Stimulated activated CD4-positive, alpha-beta T cell treated with anti-CD3 and anti-CD28 coated beads, Interleukin-2, amount 100 ng/mL, for 4 hours (primary cell): Measurements from ENCODE around the gene TMTC1.
"Not testable (repeated sequence)": the region's sequence is repeated elsewhere in the genome, so short reads cannot be mapped to it uniquely, and the experiment has no call there.

ENCODE experiments used
- DNase-seq: peaks from one replicate; pipeline ENCODE4 v3.0.0-alpha.2; 2020; ENCODE audit warnings: low read depth

Gene TMTC1

DNA sequence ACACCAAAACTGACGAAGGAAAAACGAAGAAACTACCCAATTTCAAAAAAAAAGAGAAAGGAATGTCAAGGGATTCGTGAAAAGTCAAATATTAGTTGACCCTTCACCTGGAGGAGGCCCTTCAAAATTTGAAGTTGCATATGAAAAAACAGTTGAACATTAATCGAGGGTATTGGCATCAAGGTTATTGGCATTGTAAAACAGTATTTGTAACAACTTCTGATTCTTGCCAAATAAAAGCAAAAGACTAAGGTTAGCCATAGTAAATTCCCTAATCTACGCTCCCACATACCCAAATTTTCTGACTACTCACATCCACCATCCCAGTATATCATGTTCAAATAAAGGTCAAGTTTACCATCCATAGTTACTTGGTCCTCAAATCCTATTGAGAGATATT, 118.6 kb downstream of the TMTC1 start:
- no peak for DNase-seq

DNA sequence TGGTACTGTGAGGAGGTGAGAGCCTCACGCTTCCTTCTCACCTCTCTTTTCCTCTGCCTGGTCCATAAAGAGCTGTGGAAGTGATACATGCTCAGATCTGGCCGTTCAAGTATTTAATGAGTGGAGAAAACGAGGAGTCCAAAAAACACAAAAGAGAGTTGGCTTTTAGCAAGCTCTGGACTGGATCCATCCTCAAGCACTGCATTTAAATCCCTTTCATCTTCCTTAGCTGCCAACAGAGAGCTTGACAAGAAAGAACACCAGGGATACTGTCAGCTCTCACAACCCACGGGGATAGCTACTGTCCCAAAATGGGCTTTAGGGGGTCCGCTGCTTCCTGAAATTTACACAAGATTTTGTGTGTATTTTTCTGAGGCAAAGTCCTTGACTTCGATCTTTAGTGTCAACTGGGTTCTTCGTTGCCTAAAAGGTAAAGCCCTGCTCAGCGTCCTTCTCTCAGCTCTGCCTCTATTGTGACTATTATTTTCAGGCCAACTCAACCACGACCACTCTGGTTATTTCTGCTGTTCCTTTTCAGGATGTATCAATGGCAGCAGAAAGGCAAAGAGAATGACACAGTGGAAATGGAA, 120.9 kb downstream of the TMTC1 start:
- DNase-seq: no peak

DNA sequence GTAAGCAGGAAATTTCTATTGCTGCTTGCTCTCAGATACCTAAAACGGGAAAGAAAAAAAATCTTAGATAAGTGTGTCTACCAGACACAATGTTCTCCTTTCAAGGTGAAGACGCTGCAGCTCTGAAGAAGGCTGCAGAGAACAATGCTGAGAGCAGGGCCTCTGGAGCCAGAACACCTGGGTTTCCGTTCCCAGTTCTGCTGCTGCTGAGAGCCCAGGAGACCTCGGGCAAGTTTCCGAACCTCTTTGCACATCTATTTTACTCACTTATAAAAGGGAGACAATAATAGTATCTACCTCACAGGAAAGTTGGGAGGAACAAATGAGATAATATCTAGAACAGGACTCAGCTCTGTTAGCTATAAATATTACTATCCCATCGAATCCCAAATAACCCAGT, 122.9 kb downstream of the TMTC1 start:
- DNase-seq: no peak

DNA sequence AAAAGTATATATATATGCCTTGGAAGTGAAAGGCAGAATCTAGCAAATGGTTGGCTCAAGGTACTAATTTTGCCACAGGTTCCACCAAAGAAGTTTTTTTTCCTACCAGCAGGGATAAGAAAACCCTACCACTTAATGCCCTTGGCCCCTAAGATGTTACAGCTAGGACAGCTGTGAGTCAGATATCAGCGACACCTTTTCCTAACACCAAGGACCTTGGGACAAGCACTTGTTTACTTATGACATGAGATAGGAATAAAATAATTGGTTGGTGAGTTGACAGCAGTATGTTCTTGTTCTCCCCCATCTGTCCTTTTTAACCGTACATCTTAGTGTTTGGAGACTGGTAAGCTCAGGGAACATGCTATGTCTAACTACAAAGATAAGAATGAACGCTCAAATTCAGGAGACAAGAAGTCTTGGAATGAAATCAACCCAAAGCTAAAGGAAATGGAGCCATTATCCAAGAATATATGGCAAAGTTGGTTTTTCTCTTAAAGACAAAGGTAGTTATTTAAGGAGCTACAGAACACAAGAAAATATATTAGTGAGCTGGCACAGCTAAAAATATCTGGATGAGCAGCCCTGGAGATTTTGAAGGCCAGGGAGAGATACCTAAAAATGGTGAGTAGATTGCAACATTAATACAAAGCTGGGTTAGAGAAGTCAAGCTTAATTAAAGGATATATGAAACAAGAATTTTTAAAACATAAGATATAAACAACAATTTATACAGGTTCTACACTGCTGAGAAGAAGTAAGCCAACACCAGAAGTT, 126.8 kb downstream of the TMTC1 start:
- DNase-seq: no peak

DNA sequence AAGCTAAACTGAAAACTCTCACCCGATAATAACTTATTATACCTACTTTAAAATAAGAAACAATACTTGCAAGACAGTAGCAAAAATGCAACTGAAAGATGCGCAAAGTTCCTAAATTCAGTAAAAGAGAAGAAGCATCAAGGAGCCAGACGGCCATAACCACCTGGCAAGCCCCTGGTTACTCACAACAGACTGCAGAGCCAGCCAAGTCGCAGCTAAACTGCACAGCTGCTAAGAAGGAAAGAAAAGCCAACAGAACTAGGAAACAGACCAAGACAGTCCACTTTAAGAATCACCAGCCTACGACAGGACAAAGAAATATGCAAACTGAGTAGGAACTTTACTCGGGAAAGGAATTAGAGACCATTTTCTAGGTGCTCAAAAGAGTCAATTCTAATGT, 127.9 kb downstream of the TMTC1 start:
- no peak for DNase-seq

DNA sequence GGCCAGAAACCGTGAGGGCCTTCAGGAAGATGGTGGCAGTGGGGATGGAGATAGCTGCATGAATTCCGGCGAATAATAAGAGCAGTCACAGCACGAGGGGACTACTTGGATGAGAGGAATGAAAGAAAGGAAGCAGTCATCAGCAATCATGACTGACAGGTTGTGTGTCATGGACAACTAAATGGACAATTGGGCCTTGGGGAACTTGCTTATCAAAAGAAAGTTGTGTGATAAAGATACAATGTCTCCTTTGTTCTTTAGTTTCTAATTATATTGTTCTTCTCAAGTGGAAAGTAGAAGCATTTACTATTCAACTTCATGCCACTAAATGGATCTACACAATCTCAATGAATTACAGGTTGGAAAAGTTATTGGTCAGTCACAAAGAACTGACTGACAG, 130.5 kb downstream of the TMTC1 start:
- DNase-seq: no peak

DNA sequence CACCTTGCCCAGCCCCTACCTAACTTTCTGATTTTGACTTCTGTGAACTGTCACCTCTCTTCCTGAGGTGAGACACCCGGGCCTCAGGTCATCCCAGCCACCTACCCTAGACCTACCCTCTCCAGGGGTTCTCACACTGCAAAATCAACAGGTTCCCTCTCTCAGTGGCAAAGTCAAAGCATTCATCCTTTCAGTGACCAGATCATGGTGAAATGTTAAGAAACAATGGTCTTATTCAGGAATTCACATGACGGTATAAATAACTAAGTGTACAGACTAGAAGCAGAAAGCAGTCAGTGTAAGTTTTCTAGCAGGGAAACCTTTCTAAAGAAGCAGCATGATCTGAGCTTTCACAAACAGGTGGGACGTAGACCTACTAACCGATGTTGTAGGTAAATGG, 133.4 kb downstream of the TMTC1 start:
- DNase-seq: no peak

DNA sequence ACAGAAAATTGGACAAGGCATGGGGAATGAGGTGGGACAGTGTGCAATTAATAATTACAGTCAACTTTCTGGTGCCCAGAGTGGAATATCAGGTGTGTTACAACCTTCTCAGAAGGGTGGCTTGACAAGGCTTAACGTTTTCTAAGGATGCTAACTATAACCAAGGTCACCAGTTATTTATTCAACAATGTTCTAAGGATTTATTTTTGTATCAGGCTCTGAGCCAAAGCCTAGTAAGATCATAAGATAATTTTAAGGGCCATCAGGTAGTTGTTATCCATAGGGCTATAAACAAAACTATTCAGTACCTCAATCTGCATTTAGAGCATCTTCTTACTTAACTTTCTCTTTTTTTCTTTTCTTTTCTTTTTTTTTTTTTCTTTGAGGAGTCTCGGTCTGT, 134.0 kb downstream of the TMTC1 start:
- DNase-seq: no peak

DNA sequence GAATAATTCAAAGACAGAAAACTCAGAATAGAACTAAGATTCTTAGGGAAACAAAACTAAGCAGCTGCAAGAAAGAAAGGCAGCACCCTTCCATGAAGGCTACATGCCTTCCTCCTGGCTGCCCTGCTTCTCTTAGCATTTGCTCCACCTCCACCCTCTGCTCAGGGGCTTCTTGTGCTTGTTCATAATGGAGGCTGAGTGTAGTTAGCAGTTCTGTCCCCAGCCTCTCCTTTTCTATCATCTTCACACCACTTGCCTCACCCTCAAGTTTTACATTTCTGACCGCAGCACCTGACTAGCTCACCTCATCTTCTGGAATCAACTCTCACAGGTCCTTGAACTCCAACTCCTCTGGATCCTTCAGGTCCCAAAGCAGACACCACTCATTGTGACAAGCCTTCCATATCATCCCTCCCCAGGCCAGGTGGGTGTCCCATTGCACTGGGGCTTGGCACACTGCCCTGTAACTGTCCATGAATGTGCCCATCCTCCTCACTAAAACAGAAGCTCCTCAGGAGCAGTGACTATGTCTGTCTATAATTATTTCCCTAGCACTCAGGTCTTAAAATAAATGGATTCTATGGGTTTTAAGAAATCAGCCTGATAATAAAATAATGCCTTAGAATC, 139.1 kb downstream of the TMTC1 start:
- no peak for DNase-seq

DNA sequence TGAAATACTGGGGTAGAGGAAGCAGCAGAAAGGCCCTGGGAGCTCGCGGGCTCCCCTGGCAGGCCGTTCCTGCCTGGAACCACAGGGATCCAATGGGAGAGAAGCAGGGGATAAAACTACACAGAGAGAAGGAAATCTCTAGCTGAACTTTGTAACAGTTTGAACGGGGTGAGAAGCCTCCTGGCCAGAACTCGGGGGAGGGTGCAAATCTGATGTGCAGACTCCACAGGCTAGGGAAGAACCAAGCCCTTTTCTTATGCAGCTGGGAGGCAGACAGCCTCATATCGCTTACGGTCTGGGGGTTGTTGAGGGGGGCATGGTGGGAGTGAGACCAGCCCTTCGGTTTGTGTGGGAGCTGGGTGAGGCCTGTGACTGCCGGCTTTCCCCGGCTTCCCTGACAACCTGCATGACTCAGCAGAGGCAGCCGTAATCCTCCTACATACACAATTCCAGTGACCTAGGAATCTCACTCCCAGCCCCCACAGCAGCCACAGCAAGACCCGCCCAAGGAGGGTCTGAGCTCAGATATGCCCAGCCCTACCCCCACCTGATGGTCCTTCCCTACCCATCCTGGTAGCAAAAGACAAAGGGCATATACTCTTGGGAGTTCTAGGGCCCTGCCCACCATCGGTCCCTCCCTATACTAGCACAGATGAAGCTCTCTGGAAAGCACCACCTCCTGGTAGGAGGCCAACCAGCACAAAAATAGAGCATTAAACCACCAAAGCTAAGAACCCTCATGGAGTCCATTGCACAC, 143.0 kb downstream of the TMTC1 start:
- no peak for DNase-seq

DNA sequence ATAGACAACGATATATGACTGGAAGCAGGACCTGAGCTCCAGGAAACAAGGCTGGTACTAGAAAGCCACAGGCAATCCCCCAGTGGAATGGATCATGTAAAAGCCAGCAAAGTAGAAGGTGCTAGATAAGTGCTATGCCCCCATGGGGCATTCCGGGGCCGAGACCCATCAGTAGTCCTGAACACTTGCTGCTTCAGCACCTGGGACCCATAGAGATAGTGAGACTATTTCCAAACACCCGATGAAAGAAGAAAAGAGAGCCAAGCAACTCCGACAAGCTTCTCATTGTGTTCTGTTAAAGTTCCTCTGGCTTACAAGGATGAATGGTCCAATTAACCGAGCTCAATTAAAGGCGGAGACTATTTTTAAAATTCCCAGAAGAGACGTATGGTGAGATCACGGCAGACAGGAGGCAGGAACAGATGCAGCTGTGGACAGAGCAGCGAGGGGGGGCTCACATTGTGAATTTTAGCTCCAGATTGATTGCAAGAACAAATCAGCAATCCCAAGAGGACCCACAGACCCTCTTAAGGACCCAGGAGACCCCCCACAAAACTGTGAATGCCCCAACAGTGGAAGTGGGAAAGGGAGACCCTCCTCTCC, 143.7 kb downstream of the TMTC1 start:
- no peak for DNase-seq

DNA sequence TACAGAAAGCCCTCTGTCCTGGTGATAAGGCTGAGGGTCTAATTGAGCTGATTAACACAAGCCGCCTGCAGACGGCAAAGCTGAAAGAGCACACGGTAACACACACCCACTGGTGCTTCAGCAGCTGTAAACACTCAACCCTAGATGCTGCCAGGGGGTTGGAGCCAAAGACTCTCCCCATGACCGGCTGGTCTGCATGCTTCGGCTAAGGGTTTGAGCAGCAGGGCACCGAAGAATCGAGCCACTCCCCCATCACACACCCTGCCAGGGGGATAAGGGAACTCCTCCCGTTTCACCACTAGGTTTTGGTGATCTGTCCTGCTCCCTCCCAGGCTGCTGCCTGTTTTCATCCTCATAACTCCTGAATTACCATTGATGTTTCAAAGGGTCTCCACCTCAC, 145.2 kb downstream of the TMTC1 start:
- DNase-seq: no peak

DNA sequence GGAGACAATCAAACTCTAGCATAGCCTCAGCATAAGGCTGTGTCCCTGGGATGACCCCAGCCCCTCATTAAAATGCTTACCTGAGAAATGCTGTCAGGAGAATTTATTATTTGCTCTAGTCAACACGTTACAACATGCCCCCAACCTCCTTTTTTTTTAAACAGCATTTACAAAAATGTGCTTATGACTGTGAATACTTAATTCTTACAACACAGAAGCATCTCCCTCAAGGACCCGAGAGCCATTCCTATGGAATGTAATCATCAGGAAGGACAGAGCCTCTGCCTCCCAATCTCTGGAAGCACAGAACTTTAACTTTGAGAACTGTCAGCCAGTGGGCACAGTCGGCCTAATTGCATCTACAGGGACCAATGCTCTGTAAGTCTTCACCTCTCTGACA, 149.7 kb downstream of the TMTC1 start:
- no peak for DNase-seq

DNA sequence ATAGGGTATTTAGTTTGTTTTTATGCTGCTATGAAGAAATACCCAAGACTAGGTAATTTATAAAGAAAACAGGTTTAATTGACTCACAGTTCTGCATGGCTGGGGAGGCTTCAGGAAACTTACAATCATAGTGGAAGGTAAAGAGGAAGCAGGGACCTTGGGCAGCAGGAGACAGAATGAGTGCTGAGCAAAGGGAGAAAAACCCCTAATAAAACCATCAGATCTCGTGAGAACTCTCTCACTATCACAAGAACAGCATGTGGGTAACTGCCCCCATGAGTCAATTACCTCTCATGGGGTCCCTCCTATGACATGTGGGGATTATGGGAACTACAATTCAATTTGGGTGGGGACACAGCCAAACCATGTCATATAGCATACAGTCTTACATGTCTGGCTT, 153.6 kb downstream of the TMTC1 start:
- DNase-seq: not testable (repeated sequence)

DNA sequence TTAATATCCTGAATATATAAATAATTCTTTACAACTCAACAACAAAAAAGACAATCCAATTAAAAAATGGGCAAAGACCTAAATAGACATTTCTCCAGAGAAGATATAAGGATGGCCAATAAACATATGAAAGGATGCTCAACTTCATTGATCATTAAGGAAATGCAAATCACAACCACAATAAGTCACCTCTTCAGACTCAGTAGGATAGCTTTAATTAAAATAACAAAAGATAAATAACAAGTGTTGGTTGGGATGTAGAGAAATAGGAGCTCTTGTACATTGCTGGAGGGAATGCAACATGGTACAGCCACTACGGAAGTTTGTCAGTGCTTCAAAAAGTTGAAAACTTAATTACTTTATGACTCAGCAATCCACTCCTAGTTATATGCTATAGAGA, 156.5 kb downstream of the TMTC1 start:
- no peak for DNase-seq

DNA sequence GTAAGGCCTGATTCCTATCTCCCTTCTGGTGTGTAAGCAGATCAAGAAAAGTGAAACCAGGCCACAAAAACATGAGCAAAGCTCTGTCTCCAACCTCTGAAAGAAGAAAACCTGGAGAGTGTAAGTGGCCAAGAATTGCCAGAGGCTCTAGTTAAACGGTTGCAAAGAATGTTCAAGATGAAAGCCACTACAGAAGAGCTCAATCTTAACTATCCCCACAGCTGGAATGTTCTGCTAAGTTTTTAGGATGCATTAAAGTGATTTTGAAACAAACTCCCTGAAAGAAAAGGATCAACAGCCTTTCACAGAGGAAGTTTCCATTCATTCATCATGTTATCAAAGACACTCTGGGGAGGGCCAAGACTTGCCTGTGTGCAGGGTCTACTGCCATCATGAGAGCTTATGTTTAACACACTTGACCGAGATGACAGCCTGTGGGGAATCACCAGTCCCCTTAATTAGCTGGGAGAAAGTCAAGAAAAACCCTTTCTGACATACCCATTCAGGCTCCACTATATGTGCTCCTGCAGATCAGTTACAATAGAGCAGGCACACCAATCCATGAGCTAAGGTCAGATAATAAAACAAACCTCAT, 158.3 kb downstream of the TMTC1 start:
- DNase-seq: no peak

DNA sequence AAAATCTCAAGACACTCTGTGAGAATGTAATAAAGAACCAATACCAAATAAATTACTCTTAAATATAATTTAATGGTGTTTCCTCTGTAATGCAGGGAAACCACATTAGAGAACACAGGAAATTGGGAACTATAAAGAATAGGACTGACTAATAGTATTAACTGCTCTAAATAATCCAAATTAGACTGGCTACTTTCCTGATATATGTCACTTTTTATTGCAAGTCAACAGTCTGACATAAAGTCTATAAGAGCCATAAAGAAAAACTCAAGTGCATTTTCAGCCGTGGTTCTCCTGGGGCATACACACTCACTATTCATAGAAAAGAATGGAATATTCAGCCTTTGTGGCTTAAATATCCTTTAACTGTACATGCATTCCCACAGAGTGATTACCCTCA, 161.5 kb downstream of the TMTC1 start:
- DNase-seq: no peak

DNA sequence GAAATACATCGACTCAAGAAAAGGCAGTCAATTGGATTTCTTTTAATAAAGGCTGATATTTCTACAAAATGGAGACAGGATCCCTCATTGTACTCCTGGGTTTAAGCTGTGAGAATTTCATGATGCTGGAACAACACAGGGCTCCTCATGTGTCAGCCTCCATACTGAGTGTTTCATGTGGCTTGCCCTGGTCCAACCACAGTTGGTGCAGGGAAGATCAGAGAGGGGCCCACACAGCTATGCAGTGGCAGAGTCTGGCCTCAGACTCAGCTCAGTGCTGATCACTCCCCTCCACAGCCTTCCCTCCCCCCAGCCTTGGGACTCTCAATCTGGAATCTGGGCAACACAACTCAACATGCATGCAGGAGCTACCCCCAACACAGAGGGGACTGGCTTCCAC, 163.7 kb downstream of the TMTC1 start:
- DNase-seq: no peak

DNA sequence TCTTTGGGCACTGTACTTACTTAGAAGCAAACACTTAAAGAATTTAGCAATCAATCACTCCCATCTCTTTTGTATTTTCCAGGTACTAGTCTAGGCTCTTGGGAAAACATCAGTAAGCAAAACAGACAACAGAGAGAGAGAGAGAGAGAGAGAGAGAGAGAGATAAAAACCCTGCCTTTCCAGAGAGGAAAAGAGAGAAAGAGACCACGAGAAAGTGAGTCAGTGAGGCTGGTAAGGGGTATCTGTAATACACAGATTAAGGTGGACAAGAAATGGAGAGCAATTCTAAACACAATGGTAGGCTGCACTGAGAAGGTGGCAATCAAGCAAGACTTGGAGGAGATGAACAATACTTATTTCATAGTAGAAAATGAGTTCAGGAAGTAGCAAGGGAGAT, 166.3 kb downstream of the TMTC1 start:
- DNase-seq: no peak

DNA sequence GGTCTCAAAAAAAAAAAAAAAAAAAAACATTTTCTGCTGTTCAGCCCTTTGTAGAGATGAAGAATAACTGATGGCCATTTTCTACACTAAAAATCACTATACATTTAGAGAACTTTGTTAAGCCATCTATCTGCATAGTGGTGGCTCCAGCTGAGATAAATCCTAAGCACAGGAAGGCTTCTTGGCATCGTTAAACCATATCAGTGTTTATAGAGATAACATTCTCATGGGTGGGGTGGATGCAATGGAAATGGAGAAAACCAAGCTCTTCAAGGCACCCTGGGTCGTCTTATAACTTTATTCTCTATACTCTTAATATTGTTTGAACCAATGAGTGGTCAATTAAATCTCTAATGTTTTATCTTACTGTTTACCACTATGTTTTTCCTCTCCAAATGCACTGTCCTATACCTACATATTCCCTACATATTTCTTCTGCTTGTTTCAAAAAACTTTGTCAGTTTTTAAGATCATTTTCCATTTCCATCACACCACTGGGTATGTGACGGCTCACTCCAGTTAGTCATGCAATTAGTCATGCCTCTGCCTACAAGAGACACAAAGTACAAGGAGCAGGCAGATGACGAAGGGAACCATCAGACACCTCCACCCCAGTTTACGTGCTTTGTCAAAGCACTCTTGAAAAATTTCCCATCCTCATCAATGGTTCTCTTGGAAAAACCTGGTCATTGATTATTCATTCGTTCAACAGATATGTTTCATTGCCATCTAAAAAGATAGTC, 166.9 kb downstream of the TMTC1 start:
- DNase-seq: no peak

DNA sequence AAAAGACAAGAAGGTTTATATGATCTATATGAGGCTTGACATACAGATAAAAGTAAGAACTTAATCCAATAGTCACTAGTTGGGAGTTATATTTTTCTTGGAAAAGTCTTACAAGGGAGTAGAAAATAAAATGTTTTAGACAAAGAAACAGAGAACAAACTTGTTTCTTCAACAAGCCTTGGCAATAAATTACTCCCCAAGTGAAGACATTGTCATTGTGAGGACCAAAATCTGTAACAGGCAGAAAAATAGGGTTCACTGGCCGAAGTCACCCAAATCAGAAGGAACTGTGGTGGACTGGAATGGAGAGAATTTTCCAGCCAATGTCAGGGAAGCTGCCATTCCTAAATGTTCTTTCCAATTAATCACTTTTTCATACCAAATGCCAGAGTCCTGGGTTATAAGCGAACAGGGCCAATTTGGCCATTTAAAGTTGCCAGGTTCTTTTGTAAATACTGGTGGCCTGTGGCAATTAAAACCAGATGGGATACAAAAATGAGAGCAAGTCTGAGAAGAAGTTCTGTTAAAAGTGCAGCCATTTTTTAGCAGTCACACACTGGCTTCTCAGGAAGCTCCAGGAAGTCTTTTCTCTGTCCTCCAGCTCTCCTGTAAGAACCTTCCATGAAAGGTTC, 168.9 kb downstream of the TMTC1 start:
- no peak for DNase-seq
